22Rv1 (cell line): ENCODE results near the gene NBAS.

ENCODE experiments used
- ZFX ChIP-seq: fragments of 450-650 bp; IDR thresholded peaks from 2 replicates; pipeline ENCODE4 v1.6.1; 2017; ENCODE audit warnings: antibody characterized with exemption, borderline replicate concordance
- TF ChIP-seq, protein P1 (sequence below): fragments of 450-650 bp; IDR thresholded peaks from 2 replicates; pipeline ENCODE4 v1.5.1; 2017; ENCODE audit warnings: mild to moderate bottlenecking

DNA sequence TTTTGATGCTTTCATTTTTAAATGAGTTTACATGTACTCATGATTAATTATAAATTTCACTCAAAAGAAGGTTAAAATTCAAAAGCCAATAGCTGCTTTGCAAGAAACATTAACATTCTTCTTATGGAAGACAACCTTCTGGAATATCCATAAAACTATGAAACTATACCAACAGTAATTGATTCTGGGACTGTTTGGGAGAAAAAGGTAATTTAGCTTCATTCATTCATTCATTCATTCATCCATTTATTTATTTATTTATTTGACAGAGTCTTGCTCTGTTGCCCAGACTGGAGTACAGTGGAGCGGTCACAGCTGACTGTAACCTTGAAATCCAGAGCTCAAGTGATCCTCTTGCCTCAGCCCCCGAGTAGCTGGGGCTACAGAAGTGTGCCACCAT lies 110.3 kb downstream of the NBAS start:
- TF ChIP-seq, protein P1, sequence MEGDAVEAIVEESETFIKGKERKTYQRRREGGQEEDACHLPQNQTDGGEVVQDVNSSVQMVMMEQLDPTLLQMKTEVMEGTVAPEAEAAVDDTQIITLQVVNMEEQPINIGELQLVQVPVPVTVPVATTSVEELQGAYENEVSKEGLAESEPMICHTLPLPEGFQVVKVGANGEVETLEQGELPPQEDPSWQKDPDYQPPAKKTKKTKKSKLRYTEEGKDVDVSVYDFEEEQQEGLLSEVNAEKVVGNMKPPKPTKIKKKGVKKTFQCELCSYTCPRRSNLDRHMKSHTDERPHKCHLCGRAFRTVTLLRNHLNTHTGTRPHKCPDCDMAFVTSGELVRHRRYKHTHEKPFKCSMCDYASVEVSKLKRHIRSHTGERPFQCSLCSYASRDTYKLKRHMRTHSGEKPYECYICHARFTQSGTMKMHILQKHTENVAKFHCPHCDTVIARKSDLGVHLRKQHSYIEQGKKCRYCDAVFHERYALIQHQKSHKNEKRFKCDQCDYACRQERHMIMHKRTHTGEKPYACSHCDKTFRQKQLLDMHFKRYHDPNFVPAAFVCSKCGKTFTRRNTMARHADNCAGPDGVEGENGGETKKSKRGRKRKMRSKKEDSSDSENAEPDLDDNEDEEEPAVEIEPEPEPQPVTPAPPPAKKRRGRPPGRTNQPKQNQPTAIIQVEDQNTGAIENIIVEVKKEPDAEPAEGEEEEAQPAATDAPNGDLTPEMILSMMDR, result no peak
- TF ChIP-seq ZFX, result no peak
